Measurements from ENCODE around the gene RPS15.

DNA sequence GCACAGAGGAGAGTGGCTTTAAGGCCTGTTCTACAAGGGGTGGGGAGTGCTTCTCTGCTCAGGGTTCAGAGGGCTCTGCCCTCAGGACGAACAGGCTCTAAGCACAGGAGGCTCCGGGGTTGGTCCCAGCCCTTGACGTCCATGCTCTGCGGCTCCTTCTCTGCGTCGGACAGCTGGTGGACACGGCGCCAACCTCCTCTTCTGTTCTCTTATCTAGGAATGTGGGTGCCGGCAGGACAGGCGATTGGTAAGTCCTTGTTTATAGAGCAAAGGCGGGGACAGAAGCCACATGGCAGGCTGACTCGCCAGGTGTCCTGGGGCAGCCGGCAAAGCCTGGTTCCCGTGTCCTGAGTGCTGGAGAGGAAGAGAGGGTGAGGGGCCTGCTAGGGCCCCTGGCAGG, 8.4 kb upstream of the RPS15 start:
- TF ChIP-seq, protein P1, sequence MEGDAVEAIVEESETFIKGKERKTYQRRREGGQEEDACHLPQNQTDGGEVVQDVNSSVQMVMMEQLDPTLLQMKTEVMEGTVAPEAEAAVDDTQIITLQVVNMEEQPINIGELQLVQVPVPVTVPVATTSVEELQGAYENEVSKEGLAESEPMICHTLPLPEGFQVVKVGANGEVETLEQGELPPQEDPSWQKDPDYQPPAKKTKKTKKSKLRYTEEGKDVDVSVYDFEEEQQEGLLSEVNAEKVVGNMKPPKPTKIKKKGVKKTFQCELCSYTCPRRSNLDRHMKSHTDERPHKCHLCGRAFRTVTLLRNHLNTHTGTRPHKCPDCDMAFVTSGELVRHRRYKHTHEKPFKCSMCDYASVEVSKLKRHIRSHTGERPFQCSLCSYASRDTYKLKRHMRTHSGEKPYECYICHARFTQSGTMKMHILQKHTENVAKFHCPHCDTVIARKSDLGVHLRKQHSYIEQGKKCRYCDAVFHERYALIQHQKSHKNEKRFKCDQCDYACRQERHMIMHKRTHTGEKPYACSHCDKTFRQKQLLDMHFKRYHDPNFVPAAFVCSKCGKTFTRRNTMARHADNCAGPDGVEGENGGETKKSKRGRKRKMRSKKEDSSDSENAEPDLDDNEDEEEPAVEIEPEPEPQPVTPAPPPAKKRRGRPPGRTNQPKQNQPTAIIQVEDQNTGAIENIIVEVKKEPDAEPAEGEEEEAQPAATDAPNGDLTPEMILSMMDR (optimal IDR thresholded peaks at IDR 0.05 in 1 of 3, IDR thresholded peaks at IDR 0.05 in 1 of 3, conservative IDR thresholded peaks at IDR 0.05 in 1 of 3; ENCODE audit: extremely low read depth in 1 of 3, insufficient read depth in 2 of 3, low read length in 3 of 3), result no peak
- no peak for TF ChIP-seq EZH2 (IDR thresholded peaks at IDR 0.05; ENCODE audit: low read length)

Measured in keratinocyte (primary cell).